SU-DHL-6 (cell line): ENCODE data around the gene CLEC16A.

Source experiments
- CTCF ChIP-seq: fragments of 200-600 bp; sonication (generic); IDR thresholded peaks from one replicate; pipeline ENCODE4 v1.5.1; 2017; ENCODE audit warnings: antibody characterized with exemption, mild to moderate bottlenecking, low read length, moderate library complexity; ENCODE audit not compliant: insufficient read depth, poor library complexity, severe bottlenecking
- EZH2phosphoT487 ChIP-seq: fragments of 200-600 bp; sonication (generic), shearing (Covaris generic); conservative IDR thresholded peaks from 2 replicates; pipeline ENCODE4 v1.6.1; 2018; ENCODE audit warnings: mild to moderate bottlenecking, antibody characterized with exemption, low read length, moderate library complexity, mixed read lengths

GRCh38 chr16:11104168-11105037 lies 160.0 kb downstream of the CLEC16A start:
- no peak for TF ChIP-seq EZH2phosphoT487
- TF ChIP-seq CTCF, result no peak
